ENCODE measurements around the gene CYTIP. TPM values are rescaled to one million over a fixed set of nuclear protein-coding genes. Genes with fewer than 3 reads are reported as not detected.

Gene CYTIP
- total RNA-seq, 4 donors from 2014 or later = 5.3 to 10.8 (median 7.1) TPM

GRCh38 chr2:157469726-157470125 is 25.8 kb upstream of the CYTIP start:
- intact Hi-C loops (cut with DNase I; ENCODE audit: low total_unique reads) = no loop called here
- TF ChIP-seq, protein P1, sequence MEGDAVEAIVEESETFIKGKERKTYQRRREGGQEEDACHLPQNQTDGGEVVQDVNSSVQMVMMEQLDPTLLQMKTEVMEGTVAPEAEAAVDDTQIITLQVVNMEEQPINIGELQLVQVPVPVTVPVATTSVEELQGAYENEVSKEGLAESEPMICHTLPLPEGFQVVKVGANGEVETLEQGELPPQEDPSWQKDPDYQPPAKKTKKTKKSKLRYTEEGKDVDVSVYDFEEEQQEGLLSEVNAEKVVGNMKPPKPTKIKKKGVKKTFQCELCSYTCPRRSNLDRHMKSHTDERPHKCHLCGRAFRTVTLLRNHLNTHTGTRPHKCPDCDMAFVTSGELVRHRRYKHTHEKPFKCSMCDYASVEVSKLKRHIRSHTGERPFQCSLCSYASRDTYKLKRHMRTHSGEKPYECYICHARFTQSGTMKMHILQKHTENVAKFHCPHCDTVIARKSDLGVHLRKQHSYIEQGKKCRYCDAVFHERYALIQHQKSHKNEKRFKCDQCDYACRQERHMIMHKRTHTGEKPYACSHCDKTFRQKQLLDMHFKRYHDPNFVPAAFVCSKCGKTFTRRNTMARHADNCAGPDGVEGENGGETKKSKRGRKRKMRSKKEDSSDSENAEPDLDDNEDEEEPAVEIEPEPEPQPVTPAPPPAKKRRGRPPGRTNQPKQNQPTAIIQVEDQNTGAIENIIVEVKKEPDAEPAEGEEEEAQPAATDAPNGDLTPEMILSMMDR (IDR thresholded peaks at IDR 0.05) = no peak
- TF ChIP-seq POLR2A (IDR thresholded peaks at IDR 0.05) = no peak
- H3K4me3 ChIP-seq (ENCODE audit: low read depth, poor library complexity, severe bottlenecking) = no peak overlapping the region
- DNase-seq (ENCODE audit: low spot score in 2 of 2) = no peak
- WGBS, 2 donors = 69 to 76% methylated on average over 1 of the region's 1 CpG

- intact Hi-C loops (cut with DNase I; ENCODE audit: low total_unique reads) = no loop called here
- TF ChIP-seq, protein P1 (IDR thresholded peaks at IDR 0.05) = no peak
- TF ChIP-seq POLR2A (IDR thresholded peaks at IDR 0.05) = no peak
- DNase-seq (ENCODE audit: low spot score in 2 of 2) = no peak
- WGBS, 2 donors = 64 to 65% methylated on average over 8 of the region's 8 CpGs
- H3K4me3 ChIP-seq (ENCODE audit: low read depth, poor library complexity, severe bottlenecking) = no peak overlapping the region
Measured at GRCh38 chr2:157468931-157469708, 25.2 kb upstream of the CYTIP start.

DNA sequence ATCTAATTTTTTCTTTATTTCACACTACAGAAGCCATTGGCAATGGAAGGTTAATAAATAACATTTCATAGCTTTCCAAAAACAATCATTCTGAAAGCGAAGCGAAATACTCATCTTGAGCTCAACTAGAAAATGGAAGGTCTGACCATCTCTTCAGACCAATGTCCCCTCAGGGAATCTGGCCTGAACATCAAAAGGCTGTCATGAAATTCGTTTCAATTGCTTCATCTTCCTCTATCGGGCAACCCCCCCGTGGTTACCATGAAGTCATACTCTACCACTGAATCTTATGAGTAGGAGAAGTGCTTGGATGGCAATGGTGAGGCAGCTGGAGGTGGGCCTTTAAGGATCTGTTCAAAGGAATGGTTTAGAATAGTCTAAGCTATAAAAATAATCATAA is 22.9 kb upstream of the CYTIP start:
- TF ChIP-seq POLR2A (IDR thresholded peaks at IDR 0.05) = no peak
- TF ChIP-seq, protein P1 (IDR thresholded peaks at IDR 0.05) = no peak
- WGBS, 2 donors = 75 to 82% methylated on average over 5 of the region's 5 CpGs
- no peak for DNase-seq (ENCODE audit: low spot score in 2 of 2)
- H3K4me3 ChIP-seq (ENCODE audit: low read depth, poor library complexity, severe bottlenecking) = no peak overlapping the region
- intact Hi-C loops (cut with DNase I; ENCODE audit: low total_unique reads) = no loop called here

- WGBS, 2 donors = 90 to 92% methylated on average over 5 of the region's 5 CpGs
- intact Hi-C loops (cut with DNase I; ENCODE audit: low total_unique reads) = no loop called here
- H3K4me3 ChIP-seq (ENCODE audit: low read depth, poor library complexity, severe bottlenecking) = no peak overlapping the region
- TF ChIP-seq, protein P1 (IDR thresholded peaks at IDR 0.05) = no peak
- no peak for TF ChIP-seq POLR2A (IDR thresholded peaks at IDR 0.05)
- DNase-seq (ENCODE audit: low spot score in 2 of 2) = no peak
Measured at GRCh38 chr2:157465554-157465953, 21.7 kb upstream of the CYTIP start.

DNA sequence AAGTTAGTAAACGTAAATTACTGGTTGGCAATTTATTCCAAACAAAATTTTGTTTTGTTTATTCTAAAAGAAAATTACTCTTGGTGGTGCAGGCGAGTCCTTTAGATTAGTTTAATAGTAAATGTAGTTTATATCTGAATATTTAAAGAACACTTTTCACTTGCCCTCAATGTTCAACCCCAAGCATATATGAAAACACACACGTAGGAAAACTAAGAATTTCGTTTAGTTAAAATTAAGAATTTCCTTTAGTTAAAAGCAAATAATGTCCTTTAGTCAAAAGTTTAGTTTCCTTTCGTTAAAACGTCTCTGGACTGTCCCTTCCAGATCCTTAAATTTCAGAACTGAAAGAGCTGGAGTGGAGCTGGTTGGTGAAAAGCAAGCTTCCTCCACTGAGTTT is 19.1 kb upstream of the CYTIP start:
- H3K4me3 ChIP-seq (ENCODE audit: low read depth, poor library complexity, severe bottlenecking) = no peak overlapping the region
- intact Hi-C loops (cut with DNase I; ENCODE audit: low total_unique reads) = no loop called here
- DNase-seq (ENCODE audit: low spot score in 2 of 2) = no peak
- WGBS, 2 donors = 89 to 91% methylated on average over 6 of the region's 6 CpGs
- no peak for TF ChIP-seq POLR2A (IDR thresholded peaks at IDR 0.05)
- TF ChIP-seq, protein P1 (IDR thresholded peaks at IDR 0.05) = no peak

GRCh38 chr2:157460897-157461296 is 17.0 kb upstream of the CYTIP start:
- 50 to 54% methylated on average over 1 of the region's 1 CpG for WGBS, 2 donors

More at GRCh38 chr2:157460897-157461296, 17.0 kb upstream of the CYTIP start:
- no peak for TF ChIP-seq POLR2A (IDR thresholded peaks at IDR 0.05)
- TF ChIP-seq, protein P1 (IDR thresholded peaks at IDR 0.05) = no peak
- intact Hi-C loops (cut with DNase I; ENCODE audit: low total_unique reads) = no loop called here
- DNase-seq (ENCODE audit: low spot score in 2 of 2) = no peak
- H3K4me3 ChIP-seq (ENCODE audit: low read depth, poor library complexity, severe bottlenecking) = no peak overlapping the region

Measured in lower leg skin (tissue), 4 donors.